Loucy (cell line): ENCODE results near the gene VEZF1.

Experiments
- CTCF ChIP-seq: fragments of 200-600 bp; sonication (generic); conservative IDR thresholded peaks from 2 replicates; pipeline ENCODE4 v1.5.1; 2014; ENCODE audit warnings: mild to moderate bottlenecking, antibody characterized with exemption, low read length
- EZH2phosphoT487 ChIP-seq: fragments of 200-600 bp; IDR thresholded peaks from 2 replicates; pipeline ENCODE4 v1.6.1; 2018; ENCODE audit warnings: antibody characterized with exemption, mild to moderate bottlenecking, moderate library complexity, borderline replicate concordance

GRCh38 chr17:57925361-57925990 lies 62.6 kb downstream of the VEZF1 start:
- TF ChIP-seq CTCF, result no peak
- no peak for TF ChIP-seq EZH2phosphoT487
